Activated CD4-positive, alpha-beta T cell treated with anti-CD3 and anti-CD28 coated beads for 48 hours (primary cell): ENCODE data around the gene ARHGAP8.
"Not testable (repeated sequence)": the region's sequence is repeated elsewhere in the genome, so short reads cannot be mapped to it uniquely, and the experiment has no call there.

Source experiments
- DNase-seq: peaks from one replicate; pipeline ENCODE4 v3.0.0-alpha.2; 2020

ARHGAP8 gene

DNA sequence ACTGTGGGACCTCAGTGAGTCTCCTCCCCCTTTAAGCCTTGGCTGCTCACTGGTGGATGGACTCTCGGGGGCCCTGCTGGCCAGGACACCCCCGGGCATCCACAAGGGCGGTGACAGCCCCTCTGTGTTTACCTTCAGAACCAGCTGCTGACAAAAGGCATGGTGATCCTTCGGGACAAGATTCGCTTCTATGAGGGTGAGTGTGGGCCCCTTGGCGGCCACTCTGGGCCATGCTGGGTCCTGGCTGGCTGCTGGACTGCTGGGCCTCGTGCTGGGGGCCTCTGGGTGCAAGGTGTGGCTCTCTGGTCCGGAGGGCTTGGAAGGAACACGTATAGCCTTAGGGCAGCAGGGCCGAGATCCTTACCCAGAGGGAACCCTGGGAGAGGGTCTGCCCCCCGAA lies 25.9 kb upstream of the ARHGAP8 start:
- no peak for DNase-seq

- no peak for DNase-seq
These were observed 25.2 kb upstream of the ARHGAP8 start for GRCh38 chr22:44727148-44727547.

- DNase-seq: no peak
These were observed 24.7 kb upstream of the ARHGAP8 start for GRCh38 chr22:44727709-44728108.

GRCh38 chr22:44728761-44729324 lies 23.5 kb upstream of the ARHGAP8 start:
- DNase-seq: no peak

GRCh38 chr22:44729391-44730021 lies 22.9 kb upstream of the ARHGAP8 start:
- DNase-seq: peak; percentile 25

DNA sequence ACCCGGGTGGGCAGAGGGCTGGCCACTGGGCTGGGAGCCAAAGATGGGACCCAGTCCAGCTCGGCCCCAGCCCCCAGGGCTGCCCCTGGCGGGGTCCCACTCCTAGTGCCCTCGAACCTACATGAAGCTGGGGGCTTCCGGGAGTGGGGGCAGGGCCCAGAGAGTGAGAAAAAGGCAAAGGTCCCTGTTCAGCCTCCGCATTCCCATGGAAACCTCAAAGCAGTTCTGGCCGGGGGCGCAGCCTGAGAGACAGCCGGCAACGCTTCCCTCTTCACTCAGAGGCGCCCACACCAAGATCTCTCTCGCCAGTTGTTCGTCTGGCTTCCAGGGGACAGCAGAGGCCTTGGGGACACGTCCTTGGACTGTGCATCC lies 22.4 kb upstream of the ARHGAP8 start:
- no peak for DNase-seq

DNA sequence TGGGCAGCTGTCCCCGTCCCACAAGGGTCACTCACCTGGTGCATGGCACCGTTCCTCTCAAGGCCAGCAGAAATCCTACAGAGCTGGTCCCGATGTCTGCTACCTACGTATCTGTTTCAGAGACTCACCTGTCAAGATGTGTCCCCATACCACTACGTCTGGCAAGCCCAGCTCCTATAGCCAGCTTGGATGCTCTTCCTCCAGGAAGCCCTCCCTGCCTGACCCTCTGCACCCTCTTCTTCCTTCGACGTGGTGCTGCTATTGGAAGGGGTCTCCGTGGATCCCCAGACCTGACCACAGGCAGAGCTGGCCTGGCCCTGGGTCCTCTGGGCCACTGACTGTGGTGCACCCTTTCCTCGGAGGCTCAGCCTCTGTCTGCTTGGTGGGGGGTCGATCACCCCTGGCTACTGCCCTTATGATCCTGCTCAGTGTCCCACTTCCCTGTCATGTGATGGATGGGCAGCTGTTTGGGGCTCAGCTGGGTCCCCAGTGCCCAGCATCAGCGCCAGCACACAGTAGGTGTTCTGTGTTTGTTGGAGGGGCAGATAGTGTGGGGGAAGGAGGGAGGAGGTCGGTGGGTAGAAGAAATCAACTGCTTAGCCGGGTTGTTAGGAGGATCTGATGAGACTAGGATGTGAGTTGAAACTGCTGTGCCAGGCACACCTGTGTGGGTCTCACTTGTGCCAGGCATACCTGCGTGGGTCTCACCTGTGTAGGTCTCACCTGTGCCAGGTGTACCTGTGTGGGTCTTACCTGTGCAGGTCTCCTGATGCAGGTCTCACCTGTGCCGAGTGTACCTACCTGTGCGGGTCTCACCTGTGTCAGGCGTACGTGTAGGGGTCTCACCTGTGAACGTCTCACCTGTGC lies 21.7 kb upstream of the ARHGAP8 start:
- DNase-seq: no peak

GRCh38 chr22:44731357-44731970 lies 20.9 kb upstream of the ARHGAP8 start:
- DNase-seq: no peak

- no peak for DNase-seq
These were observed 20.3 kb upstream of the ARHGAP8 start for GRCh38 chr22:44732017-44732561.

- no peak for DNase-seq
These were observed 19.7 kb upstream of the ARHGAP8 start for GRCh38 chr22:44732661-44733060.

DNA sequence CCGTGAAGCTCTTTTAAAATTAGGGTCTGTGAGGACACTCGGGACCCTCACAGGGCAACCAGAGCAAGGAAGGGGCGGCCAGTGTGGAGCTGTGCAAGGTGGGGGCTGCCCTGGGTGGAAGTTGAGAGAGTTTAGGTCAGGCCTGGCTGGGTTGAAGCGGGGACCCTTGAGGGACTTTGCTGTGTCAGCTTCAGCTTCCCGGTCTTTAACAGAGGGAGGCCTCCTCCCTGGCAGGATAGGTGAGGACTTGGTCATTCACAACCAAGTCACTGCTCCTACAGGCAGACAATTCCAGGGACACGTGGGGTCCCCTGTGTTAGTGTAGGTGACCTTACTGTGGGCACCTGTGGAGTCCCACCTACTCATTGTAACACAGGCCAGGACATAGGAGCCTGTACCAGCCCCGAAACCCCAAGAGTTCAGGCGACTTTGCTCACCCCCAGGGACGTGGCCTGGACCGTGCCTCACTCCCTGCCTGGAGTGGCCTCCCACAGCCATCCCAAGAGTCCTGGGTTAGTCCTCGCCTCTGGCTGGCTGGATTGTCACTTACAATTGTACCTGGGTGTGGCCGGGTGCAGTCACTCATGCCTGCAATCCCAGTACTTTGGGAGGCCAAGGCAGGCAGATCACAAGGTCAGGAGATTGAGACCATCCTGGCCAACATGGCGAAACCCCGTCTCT lies 18.8 kb upstream of the ARHGAP8 start:
- no peak for DNase-seq

GRCh38 chr22:44734278-44734677 lies 18.1 kb upstream of the ARHGAP8 start:
- DNase-seq: no peak

GRCh38 chr22:44734801-44735517 lies 17.4 kb upstream of the ARHGAP8 start:
- DNase-seq: no peak

DNA sequence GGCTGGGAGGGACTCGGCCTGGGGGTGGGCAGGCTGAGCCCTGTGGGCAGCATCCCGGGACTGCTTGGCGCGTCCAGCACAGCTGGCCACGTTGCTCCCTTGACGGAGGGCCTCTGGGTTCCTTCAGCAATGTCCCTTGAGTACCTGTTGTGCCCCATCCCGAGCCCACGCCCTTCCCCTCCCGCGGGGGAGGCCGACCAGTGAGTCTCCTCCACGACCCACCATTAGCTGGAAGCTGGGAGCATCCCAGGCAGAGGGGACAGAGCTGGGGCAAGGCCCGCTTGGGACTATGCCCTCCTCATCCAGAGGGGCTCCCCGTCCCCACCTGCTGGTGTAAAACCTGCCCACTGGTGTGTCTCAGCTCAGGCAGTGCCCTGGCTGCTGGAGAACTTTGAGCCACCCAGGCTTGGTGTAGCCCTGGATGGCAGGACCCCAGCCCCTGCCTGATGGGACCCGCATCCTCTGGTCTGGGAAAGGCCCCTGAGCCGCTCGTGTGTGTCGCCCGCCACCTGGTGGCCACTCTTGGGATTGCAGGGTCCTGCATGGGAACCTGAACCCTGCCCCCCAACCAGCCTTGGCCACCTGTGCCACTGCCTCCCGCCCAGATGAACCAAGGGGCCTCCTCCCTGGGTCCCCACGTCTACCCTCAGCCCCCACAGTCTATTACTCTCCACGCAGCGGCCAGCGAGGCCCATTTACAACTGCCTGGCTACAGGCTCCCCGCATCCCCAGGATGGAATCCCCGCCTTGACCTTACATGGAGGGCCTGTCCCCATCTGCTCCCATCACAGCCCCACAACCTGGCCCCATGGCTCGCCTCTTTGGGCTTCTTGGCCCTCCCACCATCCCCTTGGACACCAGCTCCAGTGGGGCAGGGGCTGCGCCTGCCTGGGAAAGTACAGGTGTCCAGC lies 16.6 kb upstream of the ARHGAP8 start:
- DNase-seq: peak; percentile 89

DNA sequence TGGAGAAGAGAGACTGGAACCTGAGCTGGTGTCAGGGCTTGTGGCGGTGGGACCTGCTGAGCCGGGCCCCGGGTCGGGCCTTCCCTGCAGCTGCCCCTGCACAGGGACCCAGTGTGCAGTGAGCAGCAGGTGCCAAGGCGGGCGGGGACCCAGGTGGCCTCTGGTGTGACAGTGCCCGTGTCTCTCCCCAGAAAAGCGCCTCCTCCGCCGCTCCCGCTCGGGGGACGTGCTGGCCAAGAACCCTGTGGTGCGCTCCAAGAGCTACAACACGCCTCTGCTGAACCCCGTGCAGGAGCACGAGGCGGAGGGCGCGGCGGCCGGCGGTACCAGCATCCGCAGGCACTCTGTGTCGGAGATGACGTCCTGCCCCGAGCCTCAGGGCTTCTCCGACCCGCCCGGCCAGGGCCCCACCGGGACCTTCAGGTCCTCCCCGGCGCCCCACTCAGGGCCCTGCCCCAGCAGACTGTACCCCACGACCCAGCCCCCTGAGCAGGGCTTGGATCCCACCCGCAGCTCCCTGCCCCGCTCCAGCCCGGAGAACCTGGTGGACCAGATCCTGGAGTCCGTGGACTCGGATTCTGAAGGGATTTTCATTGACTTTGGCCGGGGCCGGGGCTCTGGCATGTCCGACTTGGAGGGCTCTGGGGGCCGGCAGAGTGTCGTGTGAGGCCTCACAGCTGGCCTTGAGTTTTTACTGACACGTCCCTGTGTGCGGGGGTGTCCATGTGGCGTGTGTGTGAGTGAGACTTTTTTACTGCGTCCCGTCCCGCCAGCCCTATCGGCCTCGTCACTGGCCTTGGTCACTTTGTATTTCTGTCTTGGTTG lies 15.6 kb upstream of the ARHGAP8 start:
- no peak for DNase-seq

- DNase-seq: no peak
These were observed 14.7 kb upstream of the ARHGAP8 start for GRCh38 chr22:44737406-44738346.

- DNase-seq: no peak
These were observed 14.0 kb upstream of the ARHGAP8 start for GRCh38 chr22:44738347-44738715.

DNA sequence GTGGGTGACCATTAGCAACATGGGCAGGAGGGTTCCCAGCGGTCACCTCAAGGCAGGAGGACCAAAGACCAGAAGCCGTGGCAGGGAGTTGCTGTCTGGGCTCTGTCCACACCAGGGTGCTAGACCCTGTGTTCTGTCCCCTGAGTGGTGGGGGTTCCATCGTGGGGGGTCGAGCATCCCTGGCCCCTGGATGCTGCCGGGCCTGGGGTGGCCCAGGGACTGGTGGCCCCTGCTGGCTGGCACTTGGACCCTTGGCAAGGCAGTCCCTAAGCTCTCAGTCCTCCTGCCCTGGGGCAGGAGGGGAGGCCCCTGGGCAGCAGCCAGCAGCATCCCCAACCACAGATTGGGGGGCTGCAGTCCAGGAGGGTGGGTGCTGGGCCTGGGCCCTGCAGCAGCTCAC lies 13.4 kb upstream of the ARHGAP8 start:
- no peak for DNase-seq

DNA sequence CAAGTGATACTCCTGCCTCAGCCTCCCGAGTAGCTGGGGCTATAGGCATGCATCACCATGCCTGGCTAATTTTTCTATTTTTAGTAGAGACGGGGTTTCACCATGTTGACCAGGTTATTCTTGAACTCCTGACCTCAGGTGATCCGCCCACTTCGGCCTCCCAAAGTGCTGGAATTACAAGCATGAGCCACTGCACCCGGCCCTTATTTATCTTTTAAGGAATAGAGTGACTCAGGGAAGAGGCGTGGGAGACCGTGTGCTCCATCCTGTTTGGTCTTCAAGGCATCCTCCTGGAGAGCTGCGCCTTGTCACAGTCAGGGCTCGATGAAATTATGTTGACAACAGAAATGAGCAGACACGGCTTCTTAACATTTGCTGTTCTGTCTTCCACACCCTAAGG lies 12.7 kb upstream of the ARHGAP8 start:
- DNase-seq: not testable (repeated sequence)
